Fibroblast of mammary gland (primary cell): ENCODE measurements around the gene EEA1.

Source experiments
- DNase-seq: peaks from one replicate; pipeline ENCODE4 v3.0.0-alpha.2; 2010; ENCODE audit warnings: low read depth
- H3K4me3 ChIP-seq: 2 replicates; pipeline ENCODE4 v1.5.1; 2011; ENCODE audit warnings: low read depth, mild to moderate bottlenecking, low read length, moderate library complexity; ENCODE audit not compliant: control insufficient read depth
- CTCF ChIP-seq: conservative IDR thresholded peaks from 2 replicates; pipeline ENCODE4 v1.5.1; 2011; ENCODE audit warnings: low read depth, low read length, inconsistent platforms; ENCODE audit not compliant: control insufficient read depth, insufficient read depth

EEA1 gene

GRCh38 chr12:92928962-92929915 is at the start of gene EEA1:
TSS of gene EEA1 (minus strand) at chr12:92929295. CDS start at chr12:92929066, 229 bp downstream.
- no peak for TF ChIP-seq CTCF
- H3K4me3 ChIP-seq: peak within 1 kb of the TSS; percentile 73

GRCh38 chr12:92978607-92979006 is 49.5 kb upstream of the EEA1 start:
- TF ChIP-seq CTCF: no peak
- DNase-seq: no peak
- H3K4me3 ChIP-seq: no peak overlapping the region

More at GRCh38 chr12:92928962-92929915, at the start of gene EEA1:
- peak; percentile 91 for DNase-seq

- no peak for TF ChIP-seq CTCF
- no peak overlapping the region for H3K4me3 ChIP-seq
- no peak for DNase-seq
Observed at GRCh38 chr12:92977326-92977725, 48.2 kb upstream of the EEA1 start.

GRCh38 chr12:92974759-92975158 is 45.7 kb upstream of the EEA1 start:
- H3K4me3 ChIP-seq: no peak overlapping the region
- no peak for DNase-seq
- no peak for TF ChIP-seq CTCF

- H3K4me3 ChIP-seq: no peak overlapping the region
- DNase-seq: peak; percentile 96
- TF ChIP-seq CTCF: no peak
Observed at GRCh38 chr12:92973614-92974013, 44.5 kb upstream of the EEA1 start.

GRCh38 chr12:92971859-92972524 is 42.9 kb upstream of the EEA1 start:
- peak; percentile 92 for DNase-seq
- no peak overlapping the region for H3K4me3 ChIP-seq
- no peak for TF ChIP-seq CTCF
